ENCODE measurements around the gene DCST2. TPM values are rescaled to one million over a fixed set of nuclear protein-coding genes. Genes with fewer than 3 reads are reported as not detected.

DCST2 gene
- total RNA-seq, 1 donor from 2014 or later = not detected

DNA sequence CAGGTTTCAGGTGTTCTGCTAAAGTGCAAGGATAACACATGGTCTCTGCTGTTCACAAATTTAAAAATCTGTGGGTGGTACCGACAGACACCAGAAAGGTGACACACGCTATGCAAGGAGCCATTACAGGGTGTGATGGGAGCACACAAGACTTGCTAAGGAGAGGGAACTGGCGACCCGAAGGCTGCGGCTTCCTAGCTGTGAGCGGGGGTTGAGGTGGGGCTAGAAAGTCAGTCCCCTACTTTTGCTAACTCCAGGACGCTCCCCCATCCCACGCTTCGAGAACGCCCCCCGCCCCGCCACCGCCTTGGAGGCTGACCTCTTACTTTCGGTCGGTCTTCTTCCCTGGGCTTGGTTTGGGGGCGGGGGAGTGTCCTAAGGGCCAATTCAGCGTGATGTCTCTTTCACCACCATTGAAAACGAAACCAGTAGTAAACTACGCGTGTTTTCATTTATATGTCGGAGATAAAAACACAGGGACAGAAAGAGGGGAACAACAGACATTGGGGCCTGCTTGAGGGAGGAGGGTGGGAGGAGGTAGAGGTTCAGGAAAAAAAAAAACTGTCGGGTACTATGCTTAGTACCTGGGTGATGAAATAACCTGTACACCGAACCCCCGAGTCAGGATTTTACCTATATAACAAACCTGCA, 58.0 kb downstream of the DCST2 start:
- peak; percentile 71 for DNase-seq (ENCODE audit: low spot score)

- DNase-seq (ENCODE audit: low spot score) = peak; percentile 99
These were observed 58.7 kb downstream of the DCST2 start for GRCh38 chr1:154974808-154975408.

- DNase-seq (ENCODE audit: low spot score) = peak; percentile 100
These were observed 59.3 kb downstream of the DCST2 start, which contains the start of gene CKS1B for GRCh38 chr1:154974102-154974807. Gene CKS1B, plus strand, starts transcription at chr1:154974681. Its CDS starts 65 bp downstream, at chr1:154974746.

DNA sequence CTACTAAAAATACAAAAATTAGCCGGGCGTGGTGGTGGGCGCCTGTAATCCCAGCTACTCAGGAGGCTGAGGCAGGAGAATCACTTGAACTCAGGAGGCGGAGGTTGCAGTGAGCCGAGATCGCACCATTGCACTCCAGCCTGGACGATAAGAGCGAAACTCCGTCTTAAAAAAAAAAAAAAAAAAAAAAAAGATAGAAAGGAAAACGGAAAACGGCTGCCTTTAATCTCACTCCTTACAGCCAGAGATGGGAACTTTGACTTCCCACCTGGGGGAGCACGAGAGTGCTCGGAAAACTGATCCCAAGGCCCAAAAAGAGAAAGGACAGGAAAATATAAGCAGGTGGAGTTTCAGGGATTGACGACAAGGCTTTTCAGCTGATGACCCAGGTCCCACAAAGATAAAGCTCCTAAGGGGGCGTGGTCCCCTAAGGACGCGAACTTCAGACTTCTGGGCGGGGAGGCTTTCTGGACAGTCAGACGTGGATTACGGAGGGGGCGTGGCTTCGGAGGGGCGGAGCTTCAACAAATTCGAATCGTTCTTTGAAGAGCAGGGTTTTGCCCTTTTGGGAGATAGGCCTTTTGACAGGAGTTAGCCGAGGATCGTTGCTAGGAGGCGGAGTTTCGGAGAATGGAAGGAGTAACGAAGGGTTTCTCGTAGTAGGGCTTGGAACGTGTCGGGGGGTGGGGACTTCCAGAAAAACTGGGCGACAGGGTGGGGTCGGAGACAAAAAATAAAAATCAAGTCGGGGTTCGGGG, 60.1 kb downstream of the DCST2 start:
- DNase-seq (ENCODE audit: low spot score) = peak; percentile 98

DNA sequence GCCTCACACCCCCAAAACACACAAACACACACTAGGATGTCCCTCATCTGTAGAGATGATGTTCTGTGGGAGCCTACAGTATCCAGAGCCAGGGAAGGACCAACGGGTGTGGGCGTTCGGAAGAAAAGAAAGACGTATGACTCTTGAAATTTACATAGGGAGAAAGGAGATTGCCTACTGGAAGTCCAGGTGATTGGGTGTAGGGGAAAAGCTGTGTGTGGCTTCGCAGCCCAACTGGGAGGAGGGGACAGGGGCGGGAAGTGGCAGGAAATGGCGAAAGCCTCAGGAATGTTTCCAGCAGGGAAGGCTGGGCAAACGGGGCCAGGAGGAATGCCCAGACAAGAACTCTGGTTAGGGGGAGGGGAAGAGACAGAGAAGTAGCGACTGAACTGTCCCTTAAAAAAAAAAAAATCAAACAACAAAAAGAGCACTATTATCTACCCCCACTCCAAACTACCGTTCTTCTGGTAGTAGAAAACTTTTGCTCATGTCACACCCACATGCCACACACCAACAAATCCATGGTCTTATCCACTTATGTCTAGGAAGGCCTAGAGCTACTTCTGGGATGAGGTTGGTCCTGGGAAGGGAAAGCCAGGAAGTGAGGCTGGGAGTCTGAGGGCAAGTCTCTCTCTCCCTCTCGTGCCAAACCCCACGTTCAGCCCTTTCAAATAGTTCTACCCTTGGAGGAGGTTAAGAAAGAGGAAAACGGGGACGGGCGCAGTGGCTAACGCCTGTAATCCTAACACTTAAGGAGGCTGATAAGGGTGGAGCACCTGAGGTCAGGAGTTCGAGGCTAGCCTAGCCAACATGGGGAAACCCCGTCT, 60.9 kb downstream of the DCST2 start:
- peak; percentile 91 for DNase-seq (ENCODE audit: low spot score)

GRCh38 chr1:154972213-154972516, 61.4 kb downstream of the DCST2 start:
- no peak for DNase-seq (ENCODE audit: low spot score)

DNA sequence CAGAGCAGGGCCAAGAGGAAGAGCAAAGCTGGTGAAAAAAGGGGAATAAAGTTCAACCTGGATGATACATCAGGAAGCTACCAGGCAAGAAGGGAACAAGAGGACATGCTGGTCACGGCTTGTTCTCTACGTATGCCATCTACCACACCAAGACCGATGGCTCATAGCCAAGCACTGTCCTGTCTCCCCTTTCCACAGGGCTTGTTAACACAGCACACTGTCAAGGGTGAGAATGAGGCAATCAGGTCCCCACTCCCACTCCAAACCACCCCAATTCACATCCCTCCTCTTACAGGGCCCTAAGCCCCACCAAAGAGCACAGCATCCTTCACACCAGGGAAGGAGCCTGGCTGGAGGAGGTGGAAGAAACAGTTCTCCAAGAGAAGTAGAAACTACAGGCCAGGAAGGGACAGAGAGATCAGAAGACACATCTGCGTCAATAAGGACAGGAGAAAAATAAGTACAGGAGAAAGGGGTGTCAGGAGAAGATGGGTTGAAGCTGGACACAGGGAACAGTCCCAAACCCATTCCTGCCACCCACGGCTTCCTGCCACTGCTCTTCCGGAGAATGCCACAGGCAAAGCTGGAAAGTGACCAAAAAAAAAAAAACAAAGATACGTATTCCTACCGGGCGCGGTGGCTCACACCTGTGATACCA, 62.1 kb downstream of the DCST2 start:
- DNase-seq (ENCODE audit: low spot score) = no peak

DNA sequence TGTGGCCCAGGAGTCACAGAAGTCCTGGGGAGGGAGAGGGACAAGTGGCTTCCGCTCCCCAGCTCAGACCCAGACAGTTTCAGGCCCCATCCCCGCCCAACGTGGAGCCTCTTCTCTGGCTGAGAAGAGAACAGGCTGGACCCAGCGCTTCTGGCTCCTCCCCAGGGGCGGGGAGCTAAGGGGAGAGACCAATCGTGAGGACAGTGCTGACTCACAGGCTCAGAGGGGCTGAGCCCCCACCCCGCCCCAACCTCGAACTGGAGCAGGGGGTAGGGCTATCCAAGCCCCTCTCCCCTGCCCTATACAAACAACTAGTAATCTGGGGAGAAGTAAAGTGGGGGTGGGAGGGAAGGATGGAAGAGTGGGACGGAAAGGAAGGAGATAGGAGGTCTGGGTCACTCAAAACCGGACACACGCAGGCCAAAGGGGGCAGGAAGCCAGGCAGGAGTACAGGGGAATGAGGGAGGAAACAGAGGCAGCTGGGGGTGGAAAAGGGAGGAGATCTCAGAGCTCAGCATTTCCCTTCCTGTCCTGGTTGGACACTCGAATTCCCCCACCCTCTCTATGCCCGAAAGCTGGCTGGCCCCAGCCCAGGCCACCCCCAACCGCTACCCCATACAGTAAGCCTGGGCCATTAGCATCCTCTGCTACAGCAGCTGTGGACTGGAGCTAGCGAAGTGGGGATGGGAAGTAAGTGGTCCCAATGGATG, 62.8 kb downstream of the DCST2 start, which contains the start of gene SHC1:
TSS of gene SHC1 (minus strand) at position 117 of the 710 bp plus-strand sequence. CDS start 221 bp downstream, outside the sequence.
- peak; percentile 99 for DNase-seq (ENCODE audit: low spot score)

DNA sequence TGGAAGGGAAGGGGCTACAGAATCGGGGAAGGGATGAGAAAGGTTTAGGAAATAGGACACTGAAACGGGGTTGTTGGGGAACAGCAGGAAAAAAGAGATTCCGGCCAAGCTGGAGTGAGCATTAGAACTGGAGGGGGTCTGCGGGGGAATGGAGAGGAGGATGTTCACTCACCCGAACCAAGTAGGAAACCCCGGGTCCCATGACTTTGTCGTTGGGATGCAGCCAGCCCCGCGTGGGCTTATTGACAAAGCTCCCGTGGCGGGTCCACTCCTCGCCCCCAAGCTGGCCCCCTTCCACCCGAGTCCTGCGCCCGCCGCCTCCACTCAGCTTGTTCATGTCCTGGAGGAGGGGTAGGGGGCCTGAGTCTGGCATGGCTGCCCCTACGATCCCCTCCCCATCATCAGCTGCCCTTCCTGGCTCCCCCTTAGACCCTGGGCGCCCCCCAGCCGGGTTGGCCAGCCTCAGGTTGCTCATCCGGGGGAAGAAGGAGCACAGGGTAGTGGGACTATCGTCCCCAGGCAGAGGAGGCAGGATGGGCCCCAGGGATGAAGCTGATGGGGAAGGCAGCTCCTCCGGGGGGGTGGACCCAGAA, 63.6 kb downstream of the DCST2 start:
- DNase-seq (ENCODE audit: low spot score) = no peak

- no peak for DNase-seq (ENCODE audit: low spot score)
These were observed 64.3 kb downstream of the DCST2 start for GRCh38 chr1:154969246-154969645.

DNA sequence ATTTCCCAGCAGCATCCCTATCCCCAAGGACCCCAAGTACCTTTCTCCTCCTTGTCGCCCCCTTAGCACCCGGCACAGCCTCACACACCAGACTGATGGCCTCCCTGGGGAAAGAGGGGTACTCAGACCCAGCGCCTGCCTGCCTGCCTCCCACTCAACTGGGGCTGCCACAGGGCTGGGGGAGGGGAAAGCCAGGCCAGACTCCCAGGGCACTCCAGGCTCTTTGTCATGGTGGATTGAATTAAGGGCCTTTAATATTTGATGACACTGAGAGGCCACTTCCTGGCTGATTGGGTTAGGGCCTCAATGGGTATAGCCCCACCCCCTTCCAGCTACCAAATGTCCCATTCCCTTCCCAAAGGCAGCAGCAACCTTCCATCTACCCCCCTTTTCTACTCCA, 64.8 kb downstream of the DCST2 start:
- no peak for DNase-seq (ENCODE audit: low spot score)

Other genes starting within 250 kb of the DCST2 start
- gene KCNN3, start 163.5 kb downstream of the DCST2 start, total RNA-seq (ENCODE audit: insufficient read depth, low replicate concordance) = 1.9 TPM
- gene PMVK, start 97.1 kb downstream of the DCST2 start, total RNA-seq (ENCODE audit: insufficient read depth, low replicate concordance) = 13.0 TPM
- gene PBXIP1, start 77.7 kb downstream of the DCST2 start, total RNA-seq (ENCODE audit: insufficient read depth, low replicate concordance) = 120 TPM
- gene PYGO2, start 72.0 kb downstream of the DCST2 start, total RNA-seq (ENCODE audit: insufficient read depth, low replicate concordance) = 9.4 TPM
- 73.2 TPM for gene SHC1, start 63.0 kb downstream of the DCST2 start, total RNA-seq (ENCODE audit: insufficient read depth, low replicate concordance)
- 18.5 TPM for gene CKS1B, start 59.1 kb downstream of the DCST2 start, total RNA-seq (ENCODE audit: insufficient read depth, low replicate concordance)
- gene FLAD1, start 50.4 kb downstream of the DCST2 start, total RNA-seq (ENCODE audit: insufficient read depth, low replicate concordance) = 14.9 TPM
- gene LENEP, start 40.2 kb downstream of the DCST2 start, total RNA-seq (ENCODE audit: insufficient read depth, low replicate concordance) = not detected
- gene ZBTB7B, start 31.0 kb downstream of the DCST2 start, total RNA-seq (ENCODE audit: insufficient read depth, low replicate concordance) = 18.8 TPM
- not detected for gene DCST1, start within 50 bp of the DCST2 start, total RNA-seq (ENCODE audit: insufficient read depth, low replicate concordance)
- 35.6 TPM for gene ADAM15, start 17.5 kb upstream of the DCST2 start, total RNA-seq (ENCODE audit: insufficient read depth, low replicate concordance)
- gene EFNA4, start 30.0 kb upstream of the DCST2 start, total RNA-seq (ENCODE audit: insufficient read depth, low replicate concordance) = 9.9 TPM
- 0.72 TPM for gene EFNA3, start 45.1 kb upstream of the DCST2 start, total RNA-seq (ENCODE audit: insufficient read depth, low replicate concordance)
- 3.1 TPM for gene EFNA1, start 94.1 kb upstream of the DCST2 start, total RNA-seq (ENCODE audit: insufficient read depth, low replicate concordance)
- 22.9 TPM for gene SLC50A1, start 102.1 kb upstream of the DCST2 start, total RNA-seq (ENCODE audit: insufficient read depth, low replicate concordance)
- not detected for gene DPM3, start 106.8 kb upstream of the DCST2 start, total RNA-seq (ENCODE audit: insufficient read depth, low replicate concordance)
- 45.5 TPM for gene KRTCAP2, start 139.5 kb upstream of the DCST2 start, total RNA-seq (ENCODE audit: insufficient read depth, low replicate concordance)
- gene TRIM46, start 140.1 kb upstream of the DCST2 start, total RNA-seq (ENCODE audit: insufficient read depth, low replicate concordance) = 1.9 TPM
- gene THBS3, start 174.1 kb upstream of the DCST2 start, total RNA-seq (ENCODE audit: insufficient read depth, low replicate concordance) = 58.3 TPM
- 17.3 TPM for gene MTX1, start 174.9 kb upstream of the DCST2 start, total RNA-seq (ENCODE audit: insufficient read depth, low replicate concordance)
- gene ENTREP3, start 221.7 kb upstream of the DCST2 start, total RNA-seq (ENCODE audit: insufficient read depth, low replicate concordance) = 1.2 TPM
- gene SCAMP3, start 228.6 kb upstream of the DCST2 start, total RNA-seq (ENCODE audit: insufficient read depth, low replicate concordance) = 12.3 TPM
- gene CLK2, start 239.7 kb upstream of the DCST2 start, total RNA-seq (ENCODE audit: insufficient read depth, low replicate concordance) = 31.8 TPM
- gene HCN3, start 243.7 kb upstream of the DCST2 start, total RNA-seq (ENCODE audit: insufficient read depth, low replicate concordance) = 5.1 TPM

Measured in umbilical cord (tissue), 2 donors.